Upper lobe of left lung (tissue), 4 donors: ENCODE measurements around the gene FOLR1.

ENCODE experiments used
- EP300 ChIP-seq, 4 donors: sonication (generic); formaldehyde crosslinking; IDR thresholded peaks; one replicate each; pipeline ENCODE4 v1.5.1; 2017; ENCODE audit warnings: antibody characterized with exemption in 4 of 4, control low read depth in 2 of 4
- TF ChIP-seq, protein P1 (sequence below), 6 experiments: fragments of 450-650 bp in 4 of 6; fragments of 200-600 bp in 2 of 6; sonication (generic) in 2 of 6; IDR thresholded peaks; one replicate each; pipeline ENCODE4 v1.5.1; 2016 to 2019; ENCODE audit warnings: antibody characterized with exemption in 6 of 6

DNA sequence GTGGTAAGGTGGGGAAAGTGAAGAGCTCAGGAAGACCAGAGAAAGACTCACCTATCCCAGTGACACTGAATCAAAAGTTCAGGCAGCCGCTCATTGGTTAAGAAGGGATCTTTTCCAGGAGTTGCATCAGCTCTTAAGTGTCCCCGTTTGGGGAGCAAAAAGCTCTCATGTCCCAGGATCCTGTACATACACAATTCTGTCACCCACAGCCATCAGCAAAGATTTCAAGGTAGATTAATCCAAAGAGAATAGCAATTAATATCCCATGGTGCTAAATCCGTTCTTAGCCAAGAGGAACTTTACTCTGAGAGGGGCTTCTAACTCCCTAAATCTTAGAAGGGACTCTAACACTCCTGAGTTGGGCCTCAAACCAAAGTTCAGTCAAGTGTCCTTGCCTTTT, 37.1 kb upstream of the FOLR1 start:
- TF ChIP-seq, protein P1, sequence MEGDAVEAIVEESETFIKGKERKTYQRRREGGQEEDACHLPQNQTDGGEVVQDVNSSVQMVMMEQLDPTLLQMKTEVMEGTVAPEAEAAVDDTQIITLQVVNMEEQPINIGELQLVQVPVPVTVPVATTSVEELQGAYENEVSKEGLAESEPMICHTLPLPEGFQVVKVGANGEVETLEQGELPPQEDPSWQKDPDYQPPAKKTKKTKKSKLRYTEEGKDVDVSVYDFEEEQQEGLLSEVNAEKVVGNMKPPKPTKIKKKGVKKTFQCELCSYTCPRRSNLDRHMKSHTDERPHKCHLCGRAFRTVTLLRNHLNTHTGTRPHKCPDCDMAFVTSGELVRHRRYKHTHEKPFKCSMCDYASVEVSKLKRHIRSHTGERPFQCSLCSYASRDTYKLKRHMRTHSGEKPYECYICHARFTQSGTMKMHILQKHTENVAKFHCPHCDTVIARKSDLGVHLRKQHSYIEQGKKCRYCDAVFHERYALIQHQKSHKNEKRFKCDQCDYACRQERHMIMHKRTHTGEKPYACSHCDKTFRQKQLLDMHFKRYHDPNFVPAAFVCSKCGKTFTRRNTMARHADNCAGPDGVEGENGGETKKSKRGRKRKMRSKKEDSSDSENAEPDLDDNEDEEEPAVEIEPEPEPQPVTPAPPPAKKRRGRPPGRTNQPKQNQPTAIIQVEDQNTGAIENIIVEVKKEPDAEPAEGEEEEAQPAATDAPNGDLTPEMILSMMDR (IDR thresholded peaks at IDR 0.05) = no peak
- TF ChIP-seq EP300 (IDR thresholded peaks at IDR 0.05) = no peak
